Stimulated activated CD8-positive, alpha-beta memory T cell treated with anti-CD3 and anti-CD28 coated beads, Interleukin-15, amount 100 ng/mL, for 4 hours (primary cell): ENCODE results near the gene DNAJC17.

Experiments
- DNase-seq, 2 donors: peaks; one replicate each; pipeline ENCODE4 v3.0.0-alpha.2; 2020; ENCODE audit warnings: low read depth in 2 of 2

Gene DNAJC17

DNA sequence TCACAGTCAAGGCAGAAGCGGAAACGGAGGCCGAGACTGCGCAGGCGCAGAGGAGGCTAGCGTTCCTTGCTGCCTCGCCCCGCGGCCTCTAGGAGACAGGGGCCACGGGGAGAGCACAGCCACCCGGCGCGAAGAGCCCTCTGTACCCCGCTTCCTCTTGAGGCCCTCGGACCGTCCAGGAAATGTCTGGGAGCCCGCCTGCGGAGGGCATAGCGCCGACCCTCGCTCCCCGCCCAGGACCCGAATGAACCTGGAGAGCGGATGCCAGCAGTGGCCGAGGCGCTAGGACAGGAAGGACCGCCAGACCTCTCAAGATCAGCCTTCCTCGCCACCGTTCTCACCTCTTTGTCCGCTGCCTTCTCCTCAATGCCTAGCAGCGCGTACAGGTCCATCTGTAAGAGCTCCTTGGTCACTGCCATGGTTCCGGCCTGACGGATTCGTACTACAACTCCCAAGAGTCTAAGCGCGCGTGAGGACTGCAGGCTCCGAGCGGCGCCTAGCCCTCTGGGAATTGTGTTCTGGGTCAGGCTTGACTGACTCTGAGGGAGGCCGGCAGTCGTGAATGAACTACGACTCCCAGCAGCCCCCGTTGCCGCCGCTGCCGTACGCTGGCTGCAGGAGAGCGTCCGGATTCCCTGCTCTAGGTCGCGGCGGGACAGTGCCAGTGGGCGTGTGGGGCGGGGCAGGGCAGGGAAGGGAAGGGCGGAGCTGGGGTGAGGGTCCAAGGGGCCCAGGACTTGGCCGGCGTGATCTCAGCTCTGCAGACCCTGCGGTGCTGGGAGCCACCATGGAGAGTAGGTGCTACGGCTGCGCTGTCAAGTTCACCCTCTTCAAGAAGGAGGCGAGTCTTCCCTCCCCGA, at the start of gene DNAJC17, which contains the start of gene ZFYVE19:
DNAJC17 (minus strand) TSS at position 446 of the 860 bp plus-strand sequence; CDS start at position 419, 27 bp downstream.
ZFYVE19 (plus strand) TSS at position 62 of the 860 bp plus-strand sequence; CDS start at position 563, 501 bp downstream.
- peak; percentile 85 to 93 for DNase-seq

DNA sequence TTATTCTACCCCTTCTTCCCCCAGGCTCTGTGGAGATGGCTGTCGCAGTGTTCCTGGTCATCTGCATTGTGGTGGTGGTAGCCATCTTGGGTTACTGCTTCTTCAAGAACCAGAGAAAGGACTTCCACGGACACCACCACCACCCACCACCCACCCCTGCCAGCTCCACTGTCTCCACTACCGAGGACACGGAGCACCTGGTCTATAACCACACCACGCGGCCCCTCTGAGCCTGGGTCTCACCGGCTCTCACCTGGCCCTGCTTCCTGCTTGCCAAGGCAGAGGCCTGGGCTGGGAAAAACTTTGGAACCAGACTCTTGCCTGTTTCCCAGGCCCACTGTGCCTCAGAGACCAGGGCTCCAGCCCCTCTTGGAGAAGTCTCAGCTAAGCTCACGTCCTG, 49.5 kb upstream of the DNAJC17 start:
- no peak for DNase-seq

- no peak for DNase-seq
These were observed 48.5 kb upstream of the DNAJC17 start for GRCh38 chr15:40855706-40856234.

DNA sequence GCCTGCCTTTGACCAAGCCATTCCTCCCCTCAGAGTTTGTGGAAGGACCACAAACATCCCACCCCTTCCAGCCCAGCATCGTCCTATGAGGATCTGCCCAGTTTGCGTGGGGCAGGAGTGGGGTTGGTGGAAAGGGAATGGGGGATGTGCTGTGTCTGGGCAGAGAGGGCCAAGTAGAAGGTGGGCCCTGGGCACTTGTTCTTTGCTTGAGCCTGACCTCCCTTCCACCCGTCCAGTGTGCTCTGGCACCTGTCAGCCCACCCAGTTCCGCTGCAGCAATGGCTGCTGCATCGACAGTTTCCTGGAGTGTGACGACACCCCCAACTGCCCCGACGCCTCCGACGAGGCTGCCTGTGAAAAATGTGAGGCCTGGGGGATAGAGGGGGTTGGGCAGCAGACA, 46.9 kb upstream of the DNAJC17 start:
- no peak for DNase-seq

DNA sequence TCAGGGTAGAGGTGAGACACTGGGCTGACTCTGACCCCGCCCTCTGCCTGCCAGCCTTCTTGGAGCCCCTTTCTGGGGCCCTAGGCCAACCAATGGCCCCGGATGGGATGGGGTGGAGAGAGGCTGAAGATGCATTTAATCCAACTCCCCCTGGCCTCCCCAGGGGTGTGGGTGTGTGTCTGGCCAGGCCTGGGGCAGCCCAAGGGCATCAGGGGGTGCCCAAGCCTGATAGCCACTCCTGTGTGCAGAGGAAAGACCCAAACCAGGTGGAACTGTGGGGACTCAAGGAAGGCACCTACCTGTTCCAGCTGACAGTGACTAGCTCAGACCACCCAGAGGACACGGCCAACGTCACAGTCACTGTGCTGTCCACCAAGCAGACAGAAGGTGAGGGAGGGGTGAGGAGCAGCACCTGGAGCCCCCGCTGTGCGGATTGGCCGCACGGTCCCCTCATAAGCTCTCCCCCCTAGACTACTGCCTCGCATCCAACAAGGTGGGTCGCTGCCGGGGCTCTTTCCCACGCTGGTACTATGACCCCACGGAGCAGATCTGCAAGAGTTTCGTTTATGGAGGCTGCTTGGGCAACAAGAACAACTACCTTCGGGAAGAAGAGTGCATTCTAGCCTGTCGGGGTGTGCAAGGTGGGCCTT, 46.1 kb upstream of the DNAJC17 start:
- DNase-seq, result no peak

- no peak for DNase-seq
These were observed 45.3 kb upstream of the DNAJC17 start for GRCh38 chr15:40852529-40852928.

GRCh38 chr15:40850576-40851112, 43.4 kb upstream of the DNAJC17 start:
- no peak for DNase-seq

- DNase-seq, result no peak
These were observed 40.1 kb upstream of the DNAJC17 start for GRCh38 chr15:40847223-40847961.

DNA sequence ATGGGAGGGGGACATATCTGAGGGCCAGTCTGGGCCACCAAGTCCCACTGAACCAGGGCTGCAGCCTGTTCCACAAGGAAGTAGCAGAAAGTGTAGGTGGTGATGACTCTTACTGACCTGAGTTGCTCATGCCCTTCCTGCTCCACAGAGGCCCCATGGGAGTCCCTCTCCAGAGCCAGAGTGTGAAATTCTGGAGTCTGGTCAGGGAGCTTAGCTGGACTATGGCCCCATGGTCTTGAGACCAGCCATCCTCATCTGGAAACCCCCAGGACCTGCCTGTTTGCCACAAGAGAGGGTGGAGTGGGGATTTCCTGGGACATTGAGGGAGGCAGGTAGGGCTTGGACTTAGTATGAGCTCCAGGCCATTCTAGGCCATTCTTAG, 39.6 kb upstream of the DNAJC17 start:
- no peak for DNase-seq

GRCh38 chr15:40845511-40846284, 38.4 kb upstream of the DNAJC17 start:
- DNase-seq, result no peak

- DNase-seq, result no peak
These were observed 37.8 kb upstream of the DNAJC17 start for GRCh38 chr15:40845036-40845435.

DNA sequence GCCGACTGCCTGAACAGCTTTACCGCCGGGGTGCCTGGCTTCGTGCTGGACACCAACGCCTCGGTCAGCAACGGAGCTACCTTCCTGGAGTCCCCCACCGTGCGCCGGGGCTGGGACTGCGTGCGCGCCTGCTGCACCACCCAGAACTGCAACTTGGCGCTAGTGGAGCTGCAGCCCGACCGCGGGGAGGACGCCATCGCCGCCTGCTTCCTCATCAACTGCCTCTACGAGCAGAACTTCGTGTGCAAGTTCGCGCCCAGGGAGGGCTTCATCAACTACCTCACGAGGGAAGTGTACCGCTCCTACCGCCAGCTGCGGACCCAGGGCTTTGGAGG, 37.4 kb upstream of the DNAJC17 start:
- DNase-seq, result no peak

- DNase-seq, result peak; percentile 57 to 65
These were observed 36.8 kb upstream of the DNAJC17 start, which contains the start of gene SPINT1 for GRCh38 chr15:40843885-40844695. Gene SPINT1, plus strand, starts transcription at chr15:40844048. Its CDS starts 507 bp downstream, at chr15:40844555.

GRCh38 chr15:40843261-40843884, 36.1 kb upstream of the DNAJC17 start:
- no peak for DNase-seq

DNA sequence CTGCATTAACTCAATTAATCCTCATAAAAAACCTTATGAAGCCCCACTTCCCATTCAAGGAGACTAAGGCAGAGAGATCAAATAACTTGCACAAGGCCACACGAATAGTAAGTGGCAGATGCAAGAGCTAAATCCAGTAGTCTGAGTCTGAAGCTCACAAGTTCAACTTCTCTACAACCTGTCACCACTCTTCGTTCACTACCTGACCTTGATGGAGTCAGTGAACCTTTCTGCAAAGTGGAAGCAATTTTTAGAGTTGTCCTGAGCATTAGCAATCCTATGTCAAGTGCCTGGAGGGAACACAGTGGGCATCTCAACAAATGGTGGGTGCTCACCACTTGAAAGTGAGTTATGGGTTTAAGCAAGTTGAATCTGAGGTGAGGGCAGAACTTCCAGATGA, 34.5 kb upstream of the DNAJC17 start:
- no peak for DNase-seq

DNA sequence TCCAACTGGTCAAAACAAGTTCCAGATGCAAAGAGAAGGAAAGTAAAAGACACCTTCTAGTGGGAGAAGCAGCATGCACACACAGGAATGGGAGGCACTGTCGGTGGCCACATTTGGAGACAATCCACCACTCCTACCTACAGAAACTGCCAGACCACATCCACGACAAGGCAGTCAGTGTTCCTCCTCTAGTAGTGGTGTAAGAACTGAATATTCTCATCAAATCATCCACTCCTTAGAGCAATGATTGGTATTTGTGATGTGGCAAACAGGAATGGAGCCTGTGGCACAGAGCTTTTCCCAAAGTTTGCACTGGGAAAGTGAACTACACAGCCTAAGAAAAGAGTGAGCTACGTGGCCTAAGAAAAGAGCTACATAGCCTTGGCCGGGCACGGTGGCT, 31.5 kb upstream of the DNAJC17 start:
- DNase-seq, result no peak

DNA sequence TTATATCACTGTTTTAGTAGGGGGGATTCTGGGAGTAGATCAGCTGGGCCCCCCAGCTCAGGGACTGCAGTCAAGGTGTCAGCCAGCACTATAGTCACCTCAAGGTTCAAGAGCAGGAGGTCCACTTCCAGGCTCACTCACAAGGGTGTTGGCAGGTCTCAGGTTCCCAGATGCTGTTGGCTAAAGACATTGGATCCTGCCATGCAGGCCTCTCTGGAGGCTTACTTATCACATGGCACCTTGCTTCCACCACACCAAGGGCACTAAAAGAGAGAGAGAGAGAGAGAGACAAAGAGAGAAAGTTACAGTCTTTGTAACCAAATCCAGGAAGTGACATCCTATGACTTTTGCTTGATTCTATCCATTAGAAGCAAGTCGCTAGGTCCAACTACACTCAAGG, 28.7 kb upstream of the DNAJC17 start:
- DNase-seq, result no peak

GRCh38 chr15:40832903-40833302, 25.6 kb upstream of the DNAJC17 start:
- DNase-seq, result no peak

DNA sequence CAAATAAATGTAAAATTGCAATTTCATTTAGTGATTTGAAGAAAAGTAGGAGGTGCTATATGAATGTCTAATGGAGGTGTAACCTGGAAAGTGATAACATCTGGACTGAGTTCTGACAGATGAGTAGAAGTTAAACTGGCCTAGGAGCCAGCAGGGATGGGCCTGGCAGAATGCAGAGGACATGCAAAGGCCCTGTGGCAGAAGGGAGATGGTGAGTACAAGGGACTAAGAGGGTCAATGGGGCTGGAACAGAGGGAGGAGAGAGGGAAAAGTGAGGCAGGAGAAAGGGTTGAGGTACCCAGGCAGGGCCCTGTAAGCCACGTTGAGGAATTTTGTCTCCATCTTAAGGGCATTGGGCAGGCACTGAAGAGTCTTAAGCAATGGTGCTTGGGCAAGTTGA, 24.6 kb upstream of the DNAJC17 start:
- DNase-seq, result no peak

- no peak for DNase-seq
These were observed 23.6 kb upstream of the DNAJC17 start for GRCh38 chr15:40830884-40831283.
